Activated T-cell treated with anti-CD3 and anti-CD28 coated beads, Interleukin-2, amount 50 U/mL, for 24 hours (primary cell): ENCODE measurements around the gene OR2H2.

Experiments used
- DNase-seq: peaks from one replicate; pipeline ENCODE4 v3.0.0-alpha.2; 2020
- H3K27ac Mint-ChIP-seq: 2 replicates; pipeline ENCODE4 v1.8.0; 2020; ENCODE audit warnings: mild to moderate bottlenecking, mixed read lengths
- H3K27me3 Mint-ChIP-seq: 2 replicates; pipeline ENCODE4 v1.8.0; 2020; ENCODE audit warnings: mixed read lengths
- H3K36me3 Mint-ChIP-seq: 2 replicates; pipeline ENCODE4 v1.8.0; 2020; ENCODE audit warnings: low read depth, mixed read lengths
- H3K4me1 Mint-ChIP-seq: 2 replicates; pipeline ENCODE4 v1.8.0; 2020; ENCODE audit warnings: low read depth, mixed read lengths
- H3K4me3 Mint-ChIP-seq: 2 replicates; pipeline ENCODE4 v1.8.0; 2020; ENCODE audit warnings: mild to moderate bottlenecking, moderate library complexity, mixed read lengths
- H3K9me3 Mint-ChIP-seq: 2 replicates; pipeline ENCODE4 v1.8.0; 2020; ENCODE audit warnings: mixed read lengths

OR2H2 gene

GRCh38 chr6:29584821-29585220, at the start of gene OR2H2:
Gene OR2H2, plus strand, starts transcription at chr6:29585121. Its CDS starts 2,824 bp downstream, at chr6:29587945.
- DNase-seq: no peak
- Mint-ChIP-seq H3K4me3 (no peak within 1 kb of the TSS), H3K9me3 (no peaks in the 10 kb centered on the region), H3K4me1 (no peaks in the 10 kb centered on the region), H3K36me3 (no peaks in the 10 kb centered on the region), H3K27ac (no peak within 1 kb of the TSS), H3K27me3 (peaks cover 31% of the 10 kb centered on the region)

GRCh38 chr6:29537714-29538403, 47.1 kb upstream of the OR2H2 start:
- H3K27ac Mint-ChIP-seq: no peak overlapping the region
- no peak for DNase-seq
- no peak overlapping the region for H3K4me3 Mint-ChIP-seq
- peaks cover 17% of the 10 kb centered on the region for H3K27me3 Mint-ChIP-seq
- no peaks in the 10 kb centered on the region for H3K9me3 Mint-ChIP-seq
- H3K4me1 Mint-ChIP-seq: no peaks in the 10 kb centered on the region
- H3K36me3 Mint-ChIP-seq: no peaks in the 10 kb centered on the region

- H3K9me3 Mint-ChIP-seq: no peaks in the 10 kb centered on the region
- peaks cover 8% of the 10 kb centered on the region for H3K4me1 Mint-ChIP-seq
- H3K27ac Mint-ChIP-seq: no peak overlapping the region
- no peak for DNase-seq
- no peaks in the 10 kb centered on the region for H3K36me3 Mint-ChIP-seq
- H3K4me3 Mint-ChIP-seq: no peak overlapping the region
- H3K27me3 Mint-ChIP-seq: peaks cover 61% of the 10 kb centered on the region
Measured at GRCh38 chr6:29547573-29547972, 37.3 kb upstream of the OR2H2 start.

- DNase-seq: no peak
- H3K4me1 Mint-ChIP-seq: peaks cover 20% of the 10 kb centered on the region
- peaks cover 72% of the 10 kb centered on the region for H3K27me3 Mint-ChIP-seq
- H3K9me3 Mint-ChIP-seq: no peaks in the 10 kb centered on the region
- H3K4me3 Mint-ChIP-seq: peak overlapping the region; percentile 66
- peak overlapping the region; percentile 36 for H3K27ac Mint-ChIP-seq
- no peaks in the 10 kb centered on the region for H3K36me3 Mint-ChIP-seq
Measured at GRCh38 chr6:29552512-29553051, 32.3 kb upstream of the OR2H2 start.

- Mint-ChIP-seq H3K9me3 (no peaks in the 10 kb centered on the region), H3K27me3 (peaks cover 66% of the 10 kb centered on the region), H3K36me3 (no peaks in the 10 kb centered on the region), H3K4me3 (peak overlapping the region; percentile 66), H3K4me1 (peaks cover 16% of the 10 kb centered on the region), H3K27ac (peak overlapping the region; percentile 59)
- peak; percentile 61 for DNase-seq
Measured at GRCh38 chr6:29553268-29554057, 31.5 kb upstream of the OR2H2 start.

GRCh38 chr6:29554764-29555163, 30.2 kb upstream of the OR2H2 start:
- no peak for DNase-seq
- Mint-ChIP-seq H3K4me3 (no peak overlapping the region), H3K4me1 (peaks cover 16% of the 10 kb centered on the region), H3K27ac (no peak overlapping the region), H3K36me3 (no peaks in the 10 kb centered on the region), H3K27me3 (peaks cover 67% of the 10 kb centered on the region), H3K9me3 (no peaks in the 10 kb centered on the region)

- peaks cover 72% of the 10 kb centered on the region for H3K27me3 Mint-ChIP-seq
- H3K27ac Mint-ChIP-seq: no peak overlapping the region
- H3K9me3 Mint-ChIP-seq: no peaks in the 10 kb centered on the region
- DNase-seq: no peak
- H3K4me1 Mint-ChIP-seq: peaks cover 19% of the 10 kb centered on the region
- no peak overlapping the region for H3K4me3 Mint-ChIP-seq
- no peaks in the 10 kb centered on the region for H3K36me3 Mint-ChIP-seq
Measured at GRCh38 chr6:29557320-29557719, 27.6 kb upstream of the OR2H2 start.

- DNase-seq: no peak
- H3K9me3 Mint-ChIP-seq: no peaks in the 10 kb centered on the region
- H3K4me1 Mint-ChIP-seq: peaks cover 14% of the 10 kb centered on the region
- no peaks in the 10 kb centered on the region for H3K36me3 Mint-ChIP-seq
- H3K27ac Mint-ChIP-seq: no peak overlapping the region
- no peak overlapping the region for H3K4me3 Mint-ChIP-seq
- H3K27me3 Mint-ChIP-seq: peaks cover 72% of the 10 kb centered on the region
Measured at GRCh38 chr6:29558439-29559079, 26.4 kb upstream of the OR2H2 start.

- no peaks in the 10 kb centered on the region for H3K36me3 Mint-ChIP-seq
- DNase-seq: no peak
- peaks cover 7% of the 10 kb centered on the region for H3K4me1 Mint-ChIP-seq
- H3K4me3 Mint-ChIP-seq: no peak within 1 kb of the TSS
- H3K27ac Mint-ChIP-seq: no peak within 1 kb of the TSS
- H3K9me3 Mint-ChIP-seq: no peaks in the 10 kb centered on the region
- H3K27me3 Mint-ChIP-seq: peaks cover 61% of the 10 kb centered on the region
Measured at GRCh38 chr6:29559524-29560287, 25.2 kb upstream of the OR2H2 start, which contains the start of gene UBD. Gene UBD, minus strand, starts transcription at chr6:29559732. Its CDS starts 31 bp downstream, at chr6:29559701.

GRCh38 chr6:29561091-29561490, 23.8 kb upstream of the OR2H2 start:
- Mint-ChIP-seq H3K4me3 (no peak overlapping the region), H3K9me3 (no peaks in the 10 kb centered on the region), H3K36me3 (no peaks in the 10 kb centered on the region), H3K4me1 (peaks cover 7% of the 10 kb centered on the region), H3K27me3 (peaks cover 60% of the 10 kb centered on the region), H3K27ac (no peak overlapping the region)
- no peak for DNase-seq

- DNase-seq: no peak
- no peaks in the 10 kb centered on the region for H3K36me3 Mint-ChIP-seq
- H3K27ac Mint-ChIP-seq: no peak overlapping the region
- H3K9me3 Mint-ChIP-seq: no peaks in the 10 kb centered on the region
- no peak overlapping the region for H3K4me3 Mint-ChIP-seq
- H3K27me3 Mint-ChIP-seq: peaks cover 58% of the 10 kb centered on the region
- peaks cover 7% of the 10 kb centered on the region for H3K4me1 Mint-ChIP-seq
Measured at GRCh38 chr6:29561606-29562181, 23.2 kb upstream of the OR2H2 start.

GRCh38 chr6:29563435-29563965, 21.4 kb upstream of the OR2H2 start:
- Mint-ChIP-seq H3K36me3 (no peaks in the 10 kb centered on the region), H3K4me1 (peaks cover 7% of the 10 kb centered on the region), H3K9me3 (no peaks in the 10 kb centered on the region), H3K27me3 (peaks cover 68% of the 10 kb centered on the region), H3K4me3 (no peak overlapping the region), H3K27ac (no peak overlapping the region)
- DNase-seq: no peak

- Mint-ChIP-seq H3K9me3 (no peaks in the 10 kb centered on the region), H3K36me3 (no peaks in the 10 kb centered on the region), H3K4me1 (peaks cover 7% of the 10 kb centered on the region), H3K27ac (no peak overlapping the region), H3K27me3 (peaks cover 59% of the 10 kb centered on the region), H3K4me3 (no peak overlapping the region)
- DNase-seq: no peak
Measured at GRCh38 chr6:29564875-29565274, 20.0 kb upstream of the OR2H2 start.
